Measurements from ENCODE around the gene CATSPER1. TPM values are rescaled to one million over a fixed set of nuclear protein-coding genes. Genes with fewer than 3 reads are reported as not detected.

Gene CATSPER1
- polyA plus RNA-seq, 1 experiment: 0.69 TPM

GRCh38 chr11:65982824-65983588, 43.3 kb downstream of the CATSPER1 start:
- Histone ChIP-seq H3K27me3 (ENCODE audit: control insufficient read depth, insufficient read depth, low read length) (no peaks in the 10 kb centered on the region), H3K36me3 (ENCODE audit: control insufficient read depth, insufficient read depth, low read length) (peaks cover 6% of the 10 kb centered on the region), H3K4me3 (ENCODE audit: low read depth, low read length) (no peak overlapping the region)
- CTCF ChIA-PET: interaction anchor here (0.7 to 7.6 kb wide), 3 partner anchors 95 to 203 kb away, joined by 3 to 87 read pairs (median 5); partner anchors contain the start of genes CCDC85B and FIBP
- no peak for DNase-seq (ENCODE audit: low read depth)
- no peak for TF ChIP-seq CTCF (IDR thresholded peaks at IDR 0.05; ENCODE audit: insufficient read depth, low read depth, low read length)
- POLR2A ChIA-PET: no interaction called here

- peaks cover 12% of the 10 kb centered on the region for H3K36me3 ChIP-seq (ENCODE audit: control insufficient read depth, insufficient read depth, low read length)
- no peak for TF ChIP-seq CTCF (IDR thresholded peaks at IDR 0.05; ENCODE audit: insufficient read depth, low read depth, low read length)
- DNase-seq (ENCODE audit: low read depth): no peak
- ChIA-PET POLR2A (no interaction called here), CTCF (interaction anchor here (0.6 to 7.6 kb wide), 4 partner anchors 95 to 276 kb away, joined by 3 to 87 read pairs (median 4); partner anchors contain the start of genes CCDC85B and FIBP)
- H3K27me3 ChIP-seq (ENCODE audit: control insufficient read depth, insufficient read depth, low read length): no peaks in the 10 kb centered on the region
- no peak overlapping the region for H3K4me3 ChIP-seq (ENCODE audit: low read depth, low read length)
Measured at GRCh38 chr11:65981972-65982823, 44.1 kb downstream of the CATSPER1 start.

GRCh38 chr11:65981101-65981740, 45.1 kb downstream of the CATSPER1 start:
- CTCF ChIA-PET: interaction anchor here (0.6 to 7.6 kb wide), 2 partner anchors 94 to 277 kb away, joined by 3 to 87 read pairs; partner anchors contain the start of genes CCDC85B and FIBP
- POLR2A ChIA-PET: no interaction called here
- no peak for TF ChIP-seq CTCF (IDR thresholded peaks at IDR 0.05; ENCODE audit: insufficient read depth, low read depth, low read length)
- no peaks in the 10 kb centered on the region for H3K27me3 ChIP-seq (ENCODE audit: control insufficient read depth, insufficient read depth, low read length)
- peaks cover 16% of the 10 kb centered on the region for H3K36me3 ChIP-seq (ENCODE audit: control insufficient read depth, insufficient read depth, low read length)
- no peak overlapping the region for H3K4me3 ChIP-seq (ENCODE audit: low read depth, low read length)
- DNase-seq (ENCODE audit: low read depth): no peak

GRCh38 chr11:65979261-65979759, 47.0 kb downstream of the CATSPER1 start:
- no peak for TF ChIP-seq CTCF (IDR thresholded peaks at IDR 0.05; ENCODE audit: insufficient read depth, low read depth, low read length)
- Histone ChIP-seq H3K4me3 (ENCODE audit: low read depth, low read length) (no peak overlapping the region), H3K36me3 (ENCODE audit: control insufficient read depth, insufficient read depth, low read length) (peaks cover 19% of the 10 kb centered on the region), H3K27me3 (ENCODE audit: control insufficient read depth, insufficient read depth, low read length) (no peaks in the 10 kb centered on the region)
- POLR2A ChIA-PET: no interaction called here
- CTCF ChIA-PET: interaction anchor here (0.6 to 1.6 kb wide), 7 partner anchors 9 to 129 kb away, joined by 3 to 4 read pairs (median 3); partner anchors contain the start of genes CCDC85B and FIBP
- DNase-seq (ENCODE audit: low read depth): no peak

Data from BJ (cell line).